Heart left ventricle (tissue), 13 donors: Measurements from ENCODE around the gene LTBP2.

Experiments
- CTCF ChIP-seq, 12 donors: fragments of 200-600 bp; sonication (generic) in 4 of 12; IDR thresholded peaks; one replicate each; pipeline versions ENCODE4 v1.5.0 to v1.8.0; 2018 to 2022; ENCODE audit warnings: antibody characterized with exemption in 12 of 12, mild to moderate bottlenecking in 5 of 12
- POLR2A ChIP-seq, 2 donors: fragments of 450-650 bp; IDR thresholded peaks; one replicate each; pipeline ENCODE4 v1.6.1; 2017; ENCODE audit warnings: antibody characterized with exemption in 2 of 2, mild to moderate bottlenecking in 2 of 2, moderate library complexity in 2 of 2
- donor health status: ischemic (EF 13 %, LVEDD 7.1; RV severe dilation, severe dysfunction).
- donor health status: DM: no; HTN: yes; CAD: no.
- donor health status: DM: no; HTN: no; CAD: no.
- donor health status: ischemic (EF 25% LVEDD 6.9; RV normal size, moderate dysfunction).
- donor health status: ischemic (EF 25% LVEDD 5.7; RV mildly dilated, moderate dysfunction).
- donor health status: ischemic (EF 35%, LVEDD 5.7; RV mildly dilated, moderate dysfunction).
- donor health status: nonischemic (EF 11% LVEDD 7.7; RV severe dilation, severe dysfunction).
- donor health status: DM: yes; HTN: yes; CAD: no.
- donor health status: PGD.
- donor health status: ischemic (EF 29% LVEDD 5.4; RV normal size, mild dysfunction).
- donor health status: nonischemic (EF 23%, LVEDD 6.1; RV moderate dilation, normal function).

- TF ChIP-seq CTCF (IDR thresholded peaks at IDR 0.05) = no peak
- no peak for TF ChIP-seq POLR2A (IDR thresholded peaks at IDR 0.05)
Observed at GRCh38 chr14:74568380-74568649, 43.7 kb downstream of the LTBP2 start.
